Myocyte (in vitro differentiated cells): ENCODE data around the gene SLX4. TPM values are rescaled to one million over a fixed set of nuclear protein-coding genes. Genes with fewer than 3 reads are reported as not detected.
"Not testable (repeated sequence)": the region's sequence is repeated elsewhere in the genome, so short reads cannot be mapped to it uniquely, and the experiment has no call there.

Experiments
- DNase-seq: peaks from one replicate; pipeline ENCODE4 v3.0.0-alpha.2; 2012; ENCODE audit warnings: low read depth
- polyA plus RNA-seq: library from polyadenylated mRNA; unstranded; fragments of >200 nt; gene quantifications from one replicate; pipeline ENCODE4 v1.2.1, GENCODE V29; 2012; ENCODE audit warnings: missing spikeins
- total RNA-seq: library from RNA; depleted of rRNA; stranded (reverse); fragments of >200 nt; gene quantifications from 2 replicates; pipeline ENCODE4 v1.2.3, GENCODE V29; 2014

SLX4 gene
- 3.7 and 6.5 TPM in 2 replicates for total RNA-seq
- 3.8 TPM for polyA plus RNA-seq

- DNase-seq = peak; percentile 91
Observed at GRCh38 chr16:3611146-3611975, at the start of gene SLX4. TSS of gene SLX4 (minus strand) at chr16:3611606. CDS start at chr16:3608964, 2,642 bp downstream.

GRCh38 chr16:3659251-3659650 is 47.8 kb upstream of the SLX4 start:
- DNase-seq = peak; percentile 33

- DNase-seq = peak; percentile 27
Observed at GRCh38 chr16:3656491-3657468, 45.4 kb upstream of the SLX4 start.

GRCh38 chr16:3656160-3656490 is 44.7 kb upstream of the SLX4 start:
- not testable (repeated sequence) for DNase-seq

- no peak for DNase-seq
Observed at GRCh38 chr16:3655396-3656159, 44.2 kb upstream of the SLX4 start.

GRCh38 chr16:3655030-3655395 is 43.6 kb upstream of the SLX4 start:
- no peak for DNase-seq

GRCh38 chr16:3654249-3654991 is 43.0 kb upstream of the SLX4 start, which contains the start of gene DNASE1:
TSS of gene DNASE1 (plus strand) at chr16:3654691. CDS start at chr16:3655374, 683 bp downstream.
- peak; percentile 57 for DNase-seq

- no peak for DNase-seq
Observed at GRCh38 chr16:3652373-3653195, 41.2 kb upstream of the SLX4 start.

GRCh38 chr16:3651461-3652372 is 40.3 kb upstream of the SLX4 start:
- DNase-seq = no peak

GRCh38 chr16:3650631-3651265 is 39.3 kb upstream of the SLX4 start:
- DNase-seq = no peak

- peak; percentile 83 for DNase-seq
Observed at GRCh38 chr16:3646348-3646920, 35.0 kb upstream of the SLX4 start.

GRCh38 chr16:3645504-3646347 is 34.3 kb upstream of the SLX4 start:
- DNase-seq = peak; percentile 90

GRCh38 chr16:3645108-3645503 is 33.7 kb upstream of the SLX4 start:
- no peak for DNase-seq

GRCh38 chr16:3643095-3643730 is 31.8 kb upstream of the SLX4 start:
- no peak for DNase-seq

GRCh38 chr16:3642397-3643094 is 31.1 kb upstream of the SLX4 start:
- DNase-seq = no peak
